ENCODE data around the gene CPNE4. TPM values are rescaled to one million over a fixed set of nuclear protein-coding genes. Genes with fewer than 3 reads are reported as not detected.

Gene CPNE4
- total and polyA plus RNA-seq, 5 experiments from 2014 or later: not detected

DNA sequence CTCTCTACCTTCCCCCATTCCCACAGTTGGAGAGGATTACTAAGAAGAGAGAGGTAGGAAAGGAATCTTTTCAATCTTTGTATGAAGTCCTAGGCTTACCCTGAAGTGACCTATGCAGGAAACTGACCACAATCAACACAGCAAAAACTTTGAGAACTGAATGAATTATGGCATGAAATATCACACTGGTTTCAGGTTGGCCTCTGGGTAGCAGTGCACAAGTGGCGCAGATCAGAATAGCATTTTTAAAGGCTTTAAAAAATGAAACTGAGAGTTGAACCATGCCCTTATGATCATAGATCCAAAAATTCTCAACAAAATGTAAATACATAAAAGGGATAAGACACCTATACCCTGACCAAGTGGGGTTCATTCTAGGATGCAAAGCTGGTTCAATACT lies 198.9 kb downstream of the CPNE4 start:
- POLR2A ChIA-PET: no interaction called here
- Mint-ChIP-seq H3K4me3 (no peak overlapping the region), H3K4me1 (no peaks in the 10 kb centered on the region), H3K9me3 (no peaks in the 10 kb centered on the region), H3K36me3 (no peaks in the 10 kb centered on the region), H3K27me3 (peaks cover 0 to 7% (median 5%) of the 10 kb centered on the region in 5 donors), H3K27ac (no peak overlapping the region)
- no peak for ATAC-seq
- DNase-seq: no peak

DNA sequence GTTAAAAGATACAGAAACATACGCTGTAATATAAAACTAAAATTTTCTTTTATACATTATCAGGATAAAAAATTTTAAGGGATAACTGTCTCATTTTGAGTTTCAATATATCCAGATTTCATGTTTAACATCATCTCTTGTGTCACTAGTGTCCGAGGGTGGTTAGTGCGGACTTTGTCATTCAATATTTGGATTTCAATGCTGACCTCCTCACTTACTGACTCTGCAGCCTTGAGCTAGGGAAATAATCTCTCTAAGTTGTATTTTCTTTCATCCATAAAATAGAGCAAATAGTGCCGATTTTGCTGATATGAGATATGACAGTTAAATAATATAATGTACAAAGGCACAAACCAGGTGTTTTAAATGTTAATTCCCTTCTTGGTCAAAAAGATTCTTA lies 203.2 kb downstream of the CPNE4 start:
- ATAC-seq (no peak), DNase-seq (no peak)
- peaks cover 0 to 18% (median 0%) of the 10 kb centered on the region in 9 donors for H3K9me3 Mint-ChIP-seq
- H3K27ac Mint-ChIP-seq: no peak overlapping the region
- H3K4me1 Mint-ChIP-seq: no peaks in the 10 kb centered on the region
- H3K4me3 Mint-ChIP-seq: no peak overlapping the region
- POLR2A ChIA-PET: no interaction called here
- H3K27me3 Mint-ChIP-seq: peaks cover 3 to 13% (median 7%) of the 10 kb centered on the region in 5 donors
- H3K36me3 Mint-ChIP-seq: no peaks in the 10 kb centered on the region

DNA sequence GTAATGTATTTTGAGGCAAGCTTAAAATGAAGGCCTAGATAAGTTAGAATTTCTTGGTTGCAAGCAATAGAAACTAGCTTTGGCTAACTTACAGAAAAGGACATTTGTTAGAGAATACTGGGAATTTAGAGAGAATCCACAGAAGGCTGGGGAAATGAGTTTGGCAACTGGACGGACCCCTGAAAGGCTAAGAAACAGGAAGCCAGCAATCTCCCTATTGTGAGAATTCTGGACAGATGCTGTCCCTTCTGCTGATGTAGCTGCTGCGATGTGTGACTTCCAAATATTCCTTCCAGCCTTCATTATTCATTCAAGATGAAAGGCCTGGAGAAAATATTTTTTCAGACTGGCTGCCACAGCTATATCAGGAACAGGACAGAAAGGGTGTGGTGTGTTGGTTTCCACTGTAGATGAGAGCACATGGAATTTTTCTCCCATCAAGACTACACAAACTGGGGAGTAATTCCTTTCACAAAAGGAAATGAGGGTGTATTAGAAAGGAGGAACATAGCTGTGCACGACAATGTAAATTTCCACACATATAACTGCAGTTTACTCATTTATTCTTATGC lies 213.5 kb downstream of the CPNE4 start:
- Mint-ChIP-seq H3K4me3 (no peak overlapping the region), H3K4me1 (no peaks in the 10 kb centered on the region), H3K36me3 (no peaks in the 10 kb centered on the region), H3K27me3 (peaks cover 0 to 11% (median 2%) of the 10 kb centered on the region in 5 donors), H3K9me3 (peaks cover 0 to 3% (median 0%) of the 10 kb centered on the region in 9 donors), H3K27ac (no peak overlapping the region)
- no peak for ATAC-seq
- POLR2A ChIA-PET: no interaction called here
- no peak for DNase-seq

DNA sequence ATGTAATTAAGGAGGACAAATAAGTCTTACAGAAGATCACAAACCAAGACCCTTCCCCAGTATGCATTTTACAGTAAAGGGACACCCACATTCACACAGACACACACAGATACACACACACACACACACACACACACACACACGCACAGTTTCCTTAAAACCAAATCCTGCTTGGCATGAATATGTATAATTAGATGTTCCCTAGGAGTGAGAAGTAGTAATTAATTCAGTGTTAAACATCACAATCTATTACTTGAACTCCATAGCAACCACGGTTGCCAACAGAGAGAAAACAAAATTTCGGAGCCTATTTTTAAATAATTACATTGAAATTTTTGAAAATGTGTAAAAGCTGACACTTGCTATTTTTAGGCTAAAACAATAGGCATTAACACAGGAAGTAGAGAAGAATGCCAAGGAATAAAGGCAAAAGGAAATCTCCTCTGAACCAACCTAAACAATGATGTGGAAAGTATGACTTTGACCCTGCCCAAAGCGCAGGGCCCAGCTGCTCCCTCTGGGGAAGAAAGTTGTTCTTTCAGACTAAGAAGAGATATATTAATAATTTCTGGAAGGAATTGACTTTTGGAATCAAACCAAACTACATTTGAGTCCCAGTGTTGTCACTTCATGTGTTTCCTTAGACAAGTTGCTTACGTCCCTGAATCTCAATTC lies 215.3 kb downstream of the CPNE4 start:
- H3K36me3 Mint-ChIP-seq: no peaks in the 10 kb centered on the region
- H3K27ac Mint-ChIP-seq: no peak overlapping the region
- H3K4me3 Mint-ChIP-seq: no peak overlapping the region
- DNase-seq (no peak), ATAC-seq (no peak)
- peaks cover 0 to under 1% (median 0%) of the 10 kb centered on the region in 9 donors for H3K9me3 Mint-ChIP-seq
- peaks cover 0 to 7% (median 2%) of the 10 kb centered on the region in 5 donors for H3K27me3 Mint-ChIP-seq
- POLR2A ChIA-PET: no interaction called here
- no peaks in the 10 kb centered on the region for H3K4me1 Mint-ChIP-seq

- POLR2A ChIA-PET: no interaction called here
- Mint-ChIP-seq H3K4me1 (no peaks in the 10 kb centered on the region), H3K27ac (no peak overlapping the region), H3K36me3 (no peaks in the 10 kb centered on the region), H3K9me3 (peaks cover 0 to 3% (median 0%) of the 10 kb centered on the region in 9 donors), H3K4me3 (no peak overlapping the region), H3K27me3 (peaks cover 5 to 9% (median 8%) of the 10 kb centered on the region in 5 donors)
- ATAC-seq: no peak
- no peak for DNase-seq
Measured at GRCh38 chr3:131812433-131812832, 222.4 kb downstream of the CPNE4 start.

DNA sequence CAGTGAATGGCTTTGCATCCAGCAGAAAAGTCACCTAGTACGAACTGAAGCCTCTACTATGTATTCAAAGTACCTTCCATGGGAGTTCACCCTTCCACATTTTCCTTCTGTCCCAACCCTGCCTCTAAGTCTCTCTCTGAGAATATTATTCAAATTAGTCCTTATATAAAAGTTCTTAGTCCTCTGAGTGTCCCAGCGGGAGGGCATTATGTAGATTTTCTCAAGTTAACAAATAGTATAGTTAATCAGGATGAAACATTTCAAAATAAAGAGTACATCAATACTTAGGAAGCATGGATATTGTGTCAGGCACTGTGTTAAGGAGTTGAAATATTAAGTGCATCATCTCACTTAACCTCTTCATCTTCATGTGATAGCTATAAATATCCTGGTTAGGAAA lies 223.3 kb downstream of the CPNE4 start:
- H3K4me3 Mint-ChIP-seq: no peak overlapping the region
- H3K36me3 Mint-ChIP-seq: no peaks in the 10 kb centered on the region
- DNase-seq (no peak), ATAC-seq (no peak)
- no peak overlapping the region for H3K27ac Mint-ChIP-seq
- no peaks in the 10 kb centered on the region for H3K4me1 Mint-ChIP-seq
- POLR2A ChIA-PET: no interaction called here
- H3K27me3 Mint-ChIP-seq: peaks cover 8 to 12% (median 9%) of the 10 kb centered on the region in 5 donors
- H3K9me3 Mint-ChIP-seq: peaks cover 0 to 3% (median 0%) of the 10 kb centered on the region in 9 donors

- Mint-ChIP-seq H3K27me3 (peaks cover 8 to 20% (median 19%) of the 10 kb centered on the region in 5 donors), H3K9me3 (no peaks in the 10 kb centered on the region), H3K27ac (no peak overlapping the region), H3K4me3 (no peak overlapping the region), H3K36me3 (no peaks in the 10 kb centered on the region), H3K4me1 (no peaks in the 10 kb centered on the region)
- no peak for ATAC-seq
- DNase-seq: no peak
- POLR2A ChIA-PET: no interaction called here
Measured at GRCh38 chr3:131807822-131808221, 227.0 kb downstream of the CPNE4 start.

DNA sequence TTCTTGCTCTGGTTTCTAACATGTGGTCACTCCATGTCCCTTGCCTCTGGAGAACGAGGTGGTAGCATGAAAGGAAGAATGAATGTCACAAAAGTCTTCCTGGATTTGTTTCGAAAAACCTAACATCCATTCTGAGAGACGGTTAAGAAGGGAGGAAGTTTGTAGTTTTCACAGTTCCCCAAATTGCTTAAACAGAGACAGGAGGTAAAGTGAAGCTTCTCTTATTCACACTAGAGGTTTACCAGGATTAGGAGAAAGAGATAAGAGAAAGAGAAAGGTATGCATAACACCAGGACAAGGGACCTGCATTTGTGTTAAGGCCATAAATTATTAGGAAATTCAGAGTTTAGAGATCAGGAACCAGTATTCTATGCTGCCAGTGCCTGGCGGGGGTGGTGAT lies 228.1 kb downstream of the CPNE4 start:
- ATAC-seq (no peak), DNase-seq (no peak)
- Mint-ChIP-seq H3K36me3 (no peaks in the 10 kb centered on the region), H3K27ac (peak overlapping the region in 1 of 10 donors; percentile 26), H3K4me1 (no peaks in the 10 kb centered on the region), H3K4me3 (no peak overlapping the region), H3K27me3 (peaks cover 9 to 22% (median 17%) of the 10 kb centered on the region in 5 donors), H3K9me3 (no peaks in the 10 kb centered on the region)
- POLR2A ChIA-PET: no interaction called here

DNA sequence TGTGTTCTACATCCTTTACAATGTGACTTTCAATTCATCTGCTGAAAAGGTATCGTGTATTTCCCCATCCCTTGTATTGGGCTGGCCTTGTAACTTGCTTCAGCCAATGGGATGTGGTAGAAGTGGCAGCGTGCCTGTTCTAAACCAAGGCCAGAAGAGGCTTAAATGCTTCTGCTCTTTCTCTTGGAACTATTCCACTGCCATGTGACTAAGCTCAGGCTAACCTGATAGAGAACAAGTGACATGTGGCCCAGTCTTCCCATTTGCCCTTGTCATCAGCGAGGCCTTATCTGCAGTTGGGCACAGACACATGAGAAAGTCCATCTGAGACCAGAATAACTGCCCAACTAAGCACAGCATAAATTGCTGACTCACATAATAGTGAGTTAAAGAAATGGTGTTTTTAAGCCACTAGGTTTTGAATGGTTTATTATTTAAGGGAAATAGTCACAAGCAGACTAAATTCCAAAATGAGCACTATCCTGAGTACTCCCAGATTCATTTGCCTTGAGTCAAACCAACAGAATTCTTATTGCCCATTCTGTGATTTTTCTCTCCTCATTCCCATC lies 230.2 kb downstream of the CPNE4 start:
- H3K27ac Mint-ChIP-seq: no peak overlapping the region
- H3K4me3 Mint-ChIP-seq: no peak overlapping the region
- ATAC-seq: no peak

DNA sequence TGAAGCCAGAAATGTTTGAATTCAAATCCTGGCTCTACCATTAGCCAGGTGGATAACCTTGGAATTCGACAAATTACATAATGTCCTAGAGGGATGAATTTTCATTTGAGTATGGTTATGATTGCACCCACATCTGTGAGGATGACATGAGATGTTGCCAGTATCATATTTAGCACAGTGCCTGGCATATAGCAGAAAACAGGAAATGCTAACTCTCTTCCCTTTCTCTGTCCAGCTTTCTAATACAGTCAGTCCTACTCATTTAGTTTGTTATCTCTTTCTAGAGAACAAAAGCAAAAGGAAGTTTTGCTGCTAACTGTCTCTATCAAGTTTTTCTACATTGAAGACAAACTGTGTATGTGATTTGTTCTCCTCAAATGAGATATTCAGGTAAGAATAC lies 231.7 kb downstream of the CPNE4 start:
- H3K9me3 Mint-ChIP-seq: no peaks in the 10 kb centered on the region
- no peak overlapping the region for H3K4me3 Mint-ChIP-seq
- no peak for ATAC-seq
- POLR2A ChIA-PET: no interaction called here
- no peaks in the 10 kb centered on the region for H3K36me3 Mint-ChIP-seq
- H3K27ac Mint-ChIP-seq: no peak overlapping the region
- peaks cover 7 to 18% (median 10%) of the 10 kb centered on the region in 5 donors for H3K27me3 Mint-ChIP-seq
- DNase-seq: no peak
- H3K4me1 Mint-ChIP-seq: no peaks in the 10 kb centered on the region

More for the DNA sequence above, 230.2 kb downstream of the CPNE4 start:
- Mint-ChIP-seq H3K36me3 (no peaks in the 10 kb centered on the region), H3K9me3 (no peaks in the 10 kb centered on the region), H3K27me3 (peaks cover 7 to 23% (median 14%) of the 10 kb centered on the region in 5 donors), H3K4me1 (no peaks in the 10 kb centered on the region)
- DNase-seq: no peak
- POLR2A ChIA-PET: no interaction called here

DNA sequence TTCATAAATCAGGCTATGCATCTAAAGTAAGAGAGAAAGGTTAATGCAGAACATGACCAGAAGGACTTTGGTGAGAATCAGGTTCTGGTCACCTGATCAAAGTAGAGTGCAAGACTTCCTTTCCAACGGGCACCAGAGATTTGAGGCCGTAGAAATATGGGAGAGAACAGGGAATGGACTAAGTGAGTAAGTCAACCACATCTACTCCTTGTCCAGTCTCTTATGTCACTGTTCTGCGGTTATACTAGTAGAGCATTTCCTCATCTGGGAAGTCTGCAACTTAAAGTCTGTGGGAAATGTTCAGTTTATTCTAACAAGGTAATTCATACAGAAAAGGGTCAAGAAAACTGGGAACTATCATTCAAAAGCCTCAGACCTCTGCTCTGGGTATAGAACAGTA lies 232.8 kb downstream of the CPNE4 start:
- POLR2A ChIA-PET: no interaction called here
- no peak for DNase-seq
- Mint-ChIP-seq H3K27me3 (peaks cover 6 to 18% (median 10%) of the 10 kb centered on the region in 5 donors), H3K27ac (no peak overlapping the region), H3K4me3 (no peak overlapping the region), H3K4me1 (peaks cover 0 to under 1% (median 0%) of the 10 kb centered on the region in 4 donors), H3K36me3 (no peaks in the 10 kb centered on the region), H3K9me3 (no peaks in the 10 kb centered on the region)
- no peak for ATAC-seq

DNA sequence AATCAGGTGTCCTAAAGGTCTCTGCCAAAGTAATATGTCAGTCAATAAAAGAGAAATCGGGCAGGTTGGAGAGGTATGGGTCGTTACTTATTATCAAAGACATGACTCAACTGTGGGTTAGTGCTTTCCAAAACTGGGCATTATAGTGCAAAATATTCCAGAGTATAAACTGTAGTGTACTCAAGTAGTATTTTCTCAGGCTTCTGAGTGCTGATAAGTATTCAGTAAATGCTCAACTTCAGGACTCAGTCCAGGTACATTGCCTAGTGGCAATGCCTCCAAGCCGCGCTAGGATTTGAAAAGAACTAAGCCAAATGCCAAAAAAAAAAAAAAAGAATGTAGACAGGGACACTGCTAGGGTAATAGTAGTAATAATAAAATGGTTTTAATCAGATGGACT lies 233.2 kb downstream of the CPNE4 start:
- Mint-ChIP-seq H3K36me3 (no peaks in the 10 kb centered on the region), H3K27ac (no peak overlapping the region), H3K4me3 (no peak overlapping the region), H3K27me3 (peaks cover 4 to 14% (median 10%) of the 10 kb centered on the region in 5 donors), H3K4me1 (peaks cover 0 to 5% (median 3%) of the 10 kb centered on the region in 4 donors), H3K9me3 (no peaks in the 10 kb centered on the region)
- DNase-seq (no peak), ATAC-seq (no peak)
- POLR2A ChIA-PET: no interaction called here

DNA sequence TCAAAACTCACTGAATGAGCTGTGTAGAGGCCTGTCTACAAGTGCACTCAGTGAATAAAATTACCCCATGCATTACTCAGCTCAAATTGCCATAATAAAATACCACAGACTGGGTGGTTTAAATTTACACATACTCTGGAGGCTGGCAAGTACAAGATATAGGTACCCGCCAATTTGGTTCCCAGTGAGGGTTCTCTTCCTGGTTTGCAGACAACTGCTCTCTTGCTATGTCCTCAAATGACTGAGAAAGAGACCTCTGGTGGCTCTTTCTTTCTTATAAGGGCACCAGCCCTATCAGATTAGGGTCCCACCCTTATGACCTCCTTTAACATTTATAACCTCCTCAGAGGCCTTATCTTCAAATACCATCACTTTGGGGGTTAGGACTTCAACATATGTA lies 237.0 kb downstream of the CPNE4 start:
- no peak for ATAC-seq
- POLR2A ChIA-PET: no interaction called here
- Mint-ChIP-seq H3K36me3 (no peaks in the 10 kb centered on the region), H3K4me1 (peaks cover 0 to 13% (median 9%) of the 10 kb centered on the region in 4 donors), H3K27ac (no peak overlapping the region), H3K27me3 (peaks cover 9 to 36% (median 13%) of the 10 kb centered on the region in 5 donors), H3K9me3 (no peaks in the 10 kb centered on the region), H3K4me3 (no peak overlapping the region)
- DNase-seq: no peak

Data from naive thymus-derived CD8-positive, alpha-beta T cell (primary cell).